Measurements from ENCODE around the gene KLHL29. TPM values are rescaled to one million over a fixed set of nuclear protein-coding genes. Genes with fewer than 3 reads are reported as not detected.

The KLHL29 gene
- total and polyA plus RNA-seq, 2 of the 13 experiments (the other 11 are each of a cell fraction or from before 2014, with no cell fraction given), result 0.01 TPM; not detected in 1

- no peak for TF ChIP-seq ZNF704 (CRISPR knock-in tag; IDR thresholded peaks at IDR 0.05; ENCODE audit: borderline replicate concordance)
- TF ChIP-seq NFKBIZ (CRISPR knock-in tag; IDR thresholded peaks at IDR 0.05), result no peak
- TF ChIP-seq ZFY (CRISPR knock-in tag; IDR thresholded peaks at IDR 0.05), result no peak
- no peak for TF ChIP-seq PLSCR1 (CRISPR knock-in tag; IDR thresholded peaks at IDR 0.05; ENCODE audit: borderline replicate concordance)
- TF ChIP-seq ZNF703 (CRISPR knock-in tag; IDR thresholded peaks at IDR 0.05; ENCODE audit: borderline replicate concordance), result no peak
- TF ChIP-seq RELA (CRISPR knock-in tag; IDR thresholded peaks at IDR 0.05), result no peak
- TF ChIP-seq IKZF1 (IDR thresholded peaks at IDR 0.05), result no peak
- no peak for TF ChIP-seq ETV5 (CRISPR knock-in tag; IDR thresholded peaks at IDR 0.05; ENCODE audit: borderline replicate concordance)
- TF ChIP-seq ZNF441 (CRISPR knock-in tag; IDR thresholded peaks at IDR 0.05; ENCODE audit: borderline replicate concordance), result no peak
- peak; percentile 40; the same call in 1 of the 2 replicates for TF ChIP-seq ZNF605 (CRISPR knock-in tag; IDR thresholded peaks at IDR 0.05)
- no peak for TF ChIP-seq EED (CRISPR knock-in tag; IDR thresholded peaks at IDR 0.05)
- peak; percentile 21 for TF ChIP-seq TEAD3 (CRISPR knock-in tag; optimal IDR thresholded peaks at IDR 0.05; ENCODE audit: borderline replicate concordance)
- TF ChIP-seq MAZ (IDR thresholded peaks at IDR 0.05; ENCODE audit: borderline replicate concordance, low read depth, low read length), result no peak
- no peak for TF ChIP-seq MAZ (CRISPR knock-in tag; IDR thresholded peaks at IDR 0.05; ENCODE audit: low read depth)
- TF ChIP-seq ZBTB10 (CRISPR knock-in tag; IDR thresholded peaks at IDR 0.05; ENCODE audit: borderline replicate concordance), result peak; percentile 37; the same call in 1 of the 2 replicates
- TF ChIP-seq HNF1A (IDR thresholded peaks at IDR 0.05; ENCODE audit: low read depth), result no peak
- TF ChIP-seq HNF1A (CRISPR knock-in tag; IDR thresholded peaks at IDR 0.05; ENCODE audit: borderline replicate concordance), result 0 out of 2 replicates have a peak, but pooled peaks have one; percentile 35
These were observed 289.1 kb downstream of the KLHL29 start (continued) for GRCh38 chr2:23673830-23674679.

All from HepG2 (cell line).